HEK293 (cell line): Measurements from ENCODE around the gene TEKTIP1.

Source experiments
- CTCF ChIA-PET: fragments of 350-600 bp; formaldehyde crosslinking; extraction: SDS; loops from one replicate; lab custom pipeline; 2021; ENCODE audit warnings: antibody characterized with exemption; lab: Yijun Ruan, JAX
- POLR2A ChIA-PET: fragments of 300-600 bp; formaldehyde crosslinking; extraction: SDS; loops from one replicate; lab custom pipeline; 2020; ENCODE audit warnings: antibody characterized with exemption, inconsistent platforms; lab: Yijun Ruan, JAX
- H3K27ac ChIP-seq: fragments of 200-500 bp; sonication (Bioruptor generic); 2 replicates; pipeline ENCODE4 v1.5.1; 2014; ENCODE audit warnings: low read depth, low read length, control low read depth, inconsistent platforms; ENCODE audit errors: extremely low read depth
- H3K36me3 ChIP-seq, 2 experiments: fragments of 200-500 bp in 1 of 2; sonication (Bioruptor generic) in 1 of 2; 1 replicate in 1 of 2; 2 replicates in 1 of 2; pipeline ENCODE4 v1.5.1; 2014 to 2017; ENCODE audit warnings: inconsistent platforms in 2 of 2, low read length in 2 of 2; ENCODE audit not compliant: control insufficient read depth in 2 of 2, insufficient read depth in 1 of 2
- H3K4me1 ChIP-seq: fragments of 200-500 bp; sonication (Bioruptor generic); 2 replicates; pipeline ENCODE4 v1.5.1; 2014; ENCODE audit warnings: mild to moderate bottlenecking, low read length, inconsistent platforms; ENCODE audit not compliant: control insufficient read depth, insufficient read depth
- H3K4me3 ChIP-seq: 2 replicates; pipeline ENCODE4 v1.5.1; 2011; ENCODE audit warnings: low read depth, mild to moderate bottlenecking, control low read depth, low read length, moderate library complexity
- H3K9me3 ChIP-seq: fragments of 200-500 bp; sonication (Bioruptor generic); 2 replicates; pipeline ENCODE4 v1.5.1; 2014; ENCODE audit warnings: low read depth, low read length, inconsistent platforms; ENCODE audit not compliant: control insufficient read depth, insufficient read depth
- BCL11A ChIP-seq: fragments of 450-650 bp; formaldehyde crosslinking; IDR thresholded peaks from 2 replicates; pipeline ENCODE4 v1.5.1; 2016; ENCODE audit warnings: low read depth, missing biosample characterization, missing genetic modification characterization
- KLF7 ChIP-seq: fragments of 450-650 bp; formaldehyde crosslinking; IDR thresholded peaks from 2 replicates; pipeline ENCODE4 v1.5.1; 2016; ENCODE audit warnings: missing biosample characterization, missing genetic modification characterization, borderline replicate concordance
- ZBTB10 ChIP-seq: fragments of 450-650 bp; formaldehyde crosslinking; IDR thresholded peaks from 2 replicates; pipeline ENCODE4 v1.5.1; 2016; ENCODE audit warnings: missing biosample characterization, missing genetic modification characterization
- ZNF280C ChIP-seq: fragments of 450-650 bp; formaldehyde crosslinking; IDR thresholded peaks from 2 replicates; pipeline ENCODE4 v1.5.1; 2016; ENCODE audit warnings: missing biosample characterization, missing genetic modification characterization
- ZNF843 ChIP-seq: fragments of 450-650 bp; formaldehyde crosslinking; IDR thresholded peaks from 2 replicates; pipeline ENCODE4 v1.5.1; 2016; ENCODE audit warnings: missing biosample characterization, missing genetic modification characterization

The TEKTIP1 gene

GRCh38 chr19:3593156-3593555, 54.2 kb downstream of the TEKTIP1 start:
- POLR2A ChIA-PET, result no interaction called here
- H3K4me1 ChIP-seq, result no peaks in the 10 kb centered on the region
- TF ChIP-seq ZBTB10 (tag by site-specific recombination) (no peak), ZNF280C (tag by site-specific recombination) (no peak), ZNF843 (no peak), KLF7 (no peak), BCL11A (no peak)
- TF ChIP-seq, all 188 proteins: peak for 0
- no peak overlapping the region for H3K4me3 ChIP-seq
- H3K27ac ChIP-seq, result no peak overlapping the region
- H3K9me3 ChIP-seq, result no peaks in the 10 kb centered on the region
- CTCF ChIA-PET, result no interaction called here
- no peaks in the 10 kb centered on the region for H3K36me3 ChIP-seq
